Activated CD4-positive, alpha-beta memory T cell treated with anti-CD3 and anti-CD28 coated beads for 36 hours (primary cell): ENCODE data around the gene ICE1. TPM values are rescaled to one million over a fixed set of nuclear protein-coding genes. Genes with fewer than 3 reads are reported as not detected.
A peak's percentile ranks its signal among the peaks of the same experiment; 100 is the strongest.

ENCODE experiments used
- CTCF ChIA-PET: fragments of 350-600 bp; sonication (Branson Sonifier 250); formaldehyde crosslinking; loops from one replicate; lab custom pipeline; 2021; ENCODE audit warnings: antibody characterized with exemption, inconsistent platforms; lab: Charles Lee
- POLR2A ChIA-PET: fragments of 350-600 bp; sonication (Branson Sonifier 250); formaldehyde crosslinking; loops from one replicate; lab custom pipeline; 2021; ENCODE audit warnings: antibody characterized with exemption; lab: Charles Lee
- DNase-seq: peaks from one replicate; pipeline ENCODE4 v3.0.0-alpha.2; 2020
- H3K27ac Mint-ChIP-seq: one replicate; pipeline ENCODE4 v1.8.0; 2021; ENCODE audit warnings: mixed read lengths
- H3K27me3 Mint-ChIP-seq: one replicate; pipeline ENCODE4 v1.8.0; 2021; ENCODE audit warnings: mixed read lengths
- H3K36me3 Mint-ChIP-seq: one replicate; pipeline ENCODE4 v1.8.0; 2021; ENCODE audit warnings: mixed read lengths
- H3K4me1 Mint-ChIP-seq: one replicate; pipeline ENCODE4 v1.8.0; 2021; ENCODE audit warnings: low read depth, mixed read lengths
- H3K4me3 Mint-ChIP-seq: one replicate; pipeline ENCODE4 v1.8.0; 2021; ENCODE audit warnings: mild to moderate bottlenecking, mixed read lengths
- H3K9me3 Mint-ChIP-seq: one replicate; pipeline ENCODE4 v1.8.0; 2021; ENCODE audit warnings: mixed read lengths
- intact Hi-C: fragments of 100-400 bp; cut with micrococcal nuclease; formaldehyde crosslinking; loops from one replicate; pipeline ENCODE4 v1.15.1; 2023
- total RNA-seq, 2 experiments: library from RNA; stranded (reverse); gene quantifications; one replicate each; pipeline ENCODE4 v1.2.3, GENCODE V29; 2021

The ICE1 gene
- total RNA-seq: 10 to 100 TPM; 25.5 to 26.0 TPM

- intact Hi-C loops: loop anchor here (1.0 to 5.0 kb wide), 5 partner anchors 71 to 1405 kb away; partner anchors contain the start of genes MED10, NSUN2 and SRD5A1
- ChIA-PET CTCF (interaction anchor here (0.6 to 1.3 kb wide), 3 partner anchors 20 to 1109 kb away, joined by 3 to 5 read pairs (median 4); no protein-coding TSS in a partner anchor), POLR2A (interaction anchor here (1.0 to 1.1 kb wide), 2 partner anchors 18 to 956 kb away, joined by 3 to 4 read pairs; partner anchors contain the start of gene MED10)
- H3K36me3 Mint-ChIP-seq: peaks cover 3% of the 10 kb centered on the region
- no peaks in the 10 kb centered on the region for H3K9me3 Mint-ChIP-seq
- peak within 1 kb of the TSS; percentile 96 for H3K4me3 Mint-ChIP-seq
- H3K27ac Mint-ChIP-seq: peak within 1 kb of the TSS; percentile 95
- peak; percentile 96 for DNase-seq
- H3K4me1 Mint-ChIP-seq: peaks cover 14% of the 10 kb centered on the region
- no peaks in the 10 kb centered on the region for H3K27me3 Mint-ChIP-seq
Measured at GRCh38 chr5:5421961-5422818, at the start of gene ICE1. ICE1 (plus strand) TSS chr5:5422677; CDS start chr5:5422916, 239 bp downstream.

- no peaks in the 10 kb centered on the region for H3K36me3 Mint-ChIP-seq
- no peak overlapping the region for H3K27ac Mint-ChIP-seq
- no peaks in the 10 kb centered on the region for H3K4me1 Mint-ChIP-seq
- CTCF ChIA-PET: no interaction called here
- no peak for DNase-seq
- intact Hi-C loops: no loop called here
- no peaks in the 10 kb centered on the region for H3K27me3 Mint-ChIP-seq
- H3K4me3 Mint-ChIP-seq: no peak overlapping the region
- POLR2A ChIA-PET: no interaction called here
- H3K9me3 Mint-ChIP-seq: no peaks in the 10 kb centered on the region
Measured at GRCh38 chr5:5372930-5373329, 49.5 kb upstream of the ICE1 start.

GRCh38 chr5:5373351-5373989 lies 49.0 kb upstream of the ICE1 start:
- no peaks in the 10 kb centered on the region for H3K36me3 Mint-ChIP-seq
- POLR2A ChIA-PET: no interaction called here
- DNase-seq: no peak
- H3K4me1 Mint-ChIP-seq: no peaks in the 10 kb centered on the region
- H3K27me3 Mint-ChIP-seq: no peaks in the 10 kb centered on the region
- H3K4me3 Mint-ChIP-seq: no peak overlapping the region
- CTCF ChIA-PET: no interaction called here
- H3K27ac Mint-ChIP-seq: no peak overlapping the region
- intact Hi-C loops: no loop called here
- no peaks in the 10 kb centered on the region for H3K9me3 Mint-ChIP-seq

GRCh38 chr5:5374009-5374715 lies 48.3 kb upstream of the ICE1 start:
- no peaks in the 10 kb centered on the region for H3K4me1 Mint-ChIP-seq

GRCh38 chr5:5377780-5378179 lies 44.7 kb upstream of the ICE1 start:
- Mint-ChIP-seq H3K4me1 (no peaks in the 10 kb centered on the region), H3K27ac (no peak overlapping the region), H3K36me3 (no peaks in the 10 kb centered on the region), H3K9me3 (no peaks in the 10 kb centered on the region), H3K4me3 (no peak overlapping the region), H3K27me3 (no peaks in the 10 kb centered on the region)
- no peak for DNase-seq
- intact Hi-C loops: no loop called here
- POLR2A ChIA-PET: no interaction called here
- CTCF ChIA-PET: no interaction called here

More at GRCh38 chr5:5374009-5374715, 48.3 kb upstream of the ICE1 start:
- no peak for DNase-seq
- intact Hi-C loops: no loop called here
- H3K36me3 Mint-ChIP-seq: no peaks in the 10 kb centered on the region
- no peaks in the 10 kb centered on the region for H3K27me3 Mint-ChIP-seq
- H3K9me3 Mint-ChIP-seq: no peaks in the 10 kb centered on the region
- no peak overlapping the region for H3K4me3 Mint-ChIP-seq
- ChIA-PET CTCF (no interaction called here), POLR2A (no interaction called here)
- H3K27ac Mint-ChIP-seq: no peak overlapping the region

GRCh38 chr5:5378531-5378930 lies 43.9 kb upstream of the ICE1 start:
- Mint-ChIP-seq H3K27ac (no peak overlapping the region), H3K27me3 (no peaks in the 10 kb centered on the region), H3K36me3 (no peaks in the 10 kb centered on the region), H3K4me1 (no peaks in the 10 kb centered on the region), H3K9me3 (no peaks in the 10 kb centered on the region), H3K4me3 (no peak overlapping the region)
- no peak for DNase-seq
- ChIA-PET CTCF (no interaction called here), POLR2A (no interaction called here)
- intact Hi-C loops: no loop called here

- CTCF ChIA-PET: no interaction called here
- no peaks in the 10 kb centered on the region for H3K9me3 Mint-ChIP-seq
Measured at GRCh38 chr5:5380298-5380697, 42.2 kb upstream of the ICE1 start.

GRCh38 chr5:5381310-5381913 lies 41.1 kb upstream of the ICE1 start:
- no peak overlapping the region for H3K4me3 Mint-ChIP-seq
- no peak overlapping the region for H3K27ac Mint-ChIP-seq
- intact Hi-C loops: no loop called here
- H3K36me3 Mint-ChIP-seq: no peaks in the 10 kb centered on the region
- ChIA-PET POLR2A (no interaction called here), CTCF (no interaction called here)
- H3K27me3 Mint-ChIP-seq: no peaks in the 10 kb centered on the region
- no peaks in the 10 kb centered on the region for H3K4me1 Mint-ChIP-seq
- H3K9me3 Mint-ChIP-seq: no peaks in the 10 kb centered on the region
- no peak for DNase-seq

More at GRCh38 chr5:5380298-5380697, 42.2 kb upstream of the ICE1 start:
- Mint-ChIP-seq H3K27me3 (no peaks in the 10 kb centered on the region), H3K27ac (no peak overlapping the region), H3K36me3 (no peaks in the 10 kb centered on the region), H3K4me1 (no peaks in the 10 kb centered on the region), H3K4me3 (no peak overlapping the region)
- POLR2A ChIA-PET: no interaction called here
- intact Hi-C loops: no loop called here
- DNase-seq: no peak

- Mint-ChIP-seq H3K4me1 (no peaks in the 10 kb centered on the region), H3K9me3 (no peaks in the 10 kb centered on the region), H3K36me3 (no peaks in the 10 kb centered on the region), H3K27me3 (no peaks in the 10 kb centered on the region), H3K4me3 (no peak overlapping the region), H3K27ac (no peak overlapping the region)
- CTCF ChIA-PET: no interaction called here
- POLR2A ChIA-PET: no interaction called here
- no peak for DNase-seq
- intact Hi-C loops: no loop called here
Measured at GRCh38 chr5:5383461-5383860, 39.0 kb upstream of the ICE1 start.

GRCh38 chr5:5384660-5385330 lies 37.7 kb upstream of the ICE1 start:
- no peaks in the 10 kb centered on the region for H3K36me3 Mint-ChIP-seq
- ChIA-PET CTCF (no interaction called here), POLR2A (no interaction called here)

GRCh38 chr5:5385331-5385662 lies 37.2 kb upstream of the ICE1 start:
- Mint-ChIP-seq H3K4me3 (no peak overlapping the region), H3K36me3 (no peaks in the 10 kb centered on the region), H3K27me3 (no peaks in the 10 kb centered on the region), H3K9me3 (no peaks in the 10 kb centered on the region), H3K27ac (no peak overlapping the region), H3K4me1 (no peaks in the 10 kb centered on the region)
- CTCF ChIA-PET: no interaction called here
- intact Hi-C loops: no loop called here
- no peak for DNase-seq
- POLR2A ChIA-PET: no interaction called here

More at GRCh38 chr5:5384660-5385330, 37.7 kb upstream of the ICE1 start:
- Mint-ChIP-seq H3K27ac (no peak overlapping the region), H3K27me3 (no peaks in the 10 kb centered on the region), H3K4me3 (no peak overlapping the region), H3K4me1 (no peaks in the 10 kb centered on the region), H3K9me3 (no peaks in the 10 kb centered on the region)
- intact Hi-C loops: no loop called here
- no peak for DNase-seq
